Erythroblast (primary cell): Measurements from ENCODE around the gene LACTBL1.

Experiments
- GATA1 ChIP-seq: IDR thresholded peaks from 2 replicates; pipeline ENCODE4 v1.6.1; 2011; ENCODE audit warnings: low read depth, mild to moderate bottlenecking, control low read depth, low read length, moderate library complexity
- POLR2A ChIP-seq: IDR thresholded peaks from 2 replicates; pipeline ENCODE4 v1.6.1; 2011; ENCODE audit warnings: mild to moderate bottlenecking, low read length

DNA sequence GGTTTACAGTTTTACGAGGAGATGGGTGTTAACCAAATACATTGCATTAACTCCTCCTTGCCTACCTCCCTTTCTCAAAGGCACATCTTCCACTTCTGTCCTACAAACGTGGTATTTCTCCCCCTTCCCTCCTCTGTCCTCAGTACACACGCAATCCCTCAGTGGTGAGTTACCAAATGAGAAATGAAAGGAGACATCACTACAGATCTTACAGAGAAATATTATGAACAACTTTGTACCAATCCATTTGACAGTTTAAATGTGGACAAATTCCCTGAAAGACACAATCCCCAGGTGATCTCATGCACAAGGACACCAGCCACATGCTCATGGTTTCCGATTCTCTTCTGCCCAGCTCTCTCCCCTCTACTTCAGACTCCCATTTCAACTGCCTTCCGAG is 6.4 kb downstream of the LACTBL1 start:
- TF ChIP-seq POLR2A (no peak), GATA1 (no peak)
